SK-N-MC (cell line): ENCODE results near the gene GINM1.

Source experiments
- EZH2 ChIP-seq: fragments of 200-600 bp; sonication (generic); IDR thresholded peaks from one replicate; pipeline ENCODE4 v1.6.1; 2017; ENCODE audit warnings: antibody characterized with exemption
- FOXP2 ChIP-seq: optimal IDR thresholded peaks from 2 replicates; pipeline ENCODE3; 2011; ENCODE audit warnings: mild to moderate bottlenecking, moderate library complexity; ENCODE audit not compliant: insufficient read depth; ENCODE audit errors: extremely low read length, control extremely low read depth
- POLR2AphosphoS5 ChIP-seq: IDR thresholded peaks from 2 replicates; pipeline ENCODE4 v1.6.1; 2012; ENCODE audit warnings: mild to moderate bottlenecking, low read depth, low read length, borderline replicate concordance

GRCh38 chr6:149565527-149566409 lies at the start of gene GINM1:
- TF ChIP-seq POLR2AphosphoS5 = no peak
- TF ChIP-seq EZH2 = no peak
- no peak for TF ChIP-seq FOXP2
